Neuronal stem cell (in vitro differentiated cells): ENCODE measurements around the gene FAM81B.

Experiments
- DNase-seq: peaks from one replicate; pipeline ENCODE4 v3.0.0-alpha.2; 2013; ENCODE audit warnings: low spot score
- H2AFZ ChIP-seq: one replicate; pipeline ENCODE4 v1.6.1; 2013; ENCODE audit warnings: mild to moderate bottlenecking, low read length, inconsistent platforms
- H2AK5ac ChIP-seq: 2 replicates; pipeline ENCODE4 v1.6.1; 2013; ENCODE audit warnings: low read depth, mild to moderate bottlenecking, inconsistent platforms, low read length, moderate library complexity, mixed read lengths
- H2BK120ac ChIP-seq: 2 replicates; pipeline ENCODE4 v1.6.1; 2013; ENCODE audit warnings: low read depth, mild to moderate bottlenecking, inconsistent platforms, low read length, moderate library complexity, mixed read lengths
- H2BK12ac ChIP-seq: one replicate; pipeline ENCODE4 v1.6.1; 2013; ENCODE audit warnings: low read length, inconsistent platforms
- H2BK15ac ChIP-seq: 2 replicates; pipeline ENCODE4 v1.6.1; 2013; ENCODE audit warnings: mild to moderate bottlenecking, low read length, inconsistent platforms, mixed read lengths
- H2BK5ac ChIP-seq: one replicate; pipeline ENCODE4 v1.6.1; 2013; ENCODE audit warnings: inconsistent platforms, mild to moderate bottlenecking, low read length, moderate library complexity
- H3K14ac ChIP-seq: one replicate; pipeline ENCODE4 v1.6.1; 2013; ENCODE audit warnings: low read length, inconsistent platforms
- H3K18ac ChIP-seq: 2 replicates; pipeline ENCODE4 v1.6.1; 2013; ENCODE audit warnings: low read length, inconsistent platforms
- H3K23ac ChIP-seq: 2 replicates; pipeline ENCODE4 v1.6.1; 2013; ENCODE audit warnings: low read depth, mild to moderate bottlenecking, mixed read lengths, low read length, inconsistent platforms; ENCODE audit not compliant: poor library complexity
- H3K27ac ChIP-seq: replicated peaks from 3 replicates; pipeline ENCODE4 v1.5.1; 2013; ENCODE audit warnings: low read length, inconsistent platforms
- H3K27me3 ChIP-seq, 3 experiments: 2 replicates each; pipeline ENCODE4 v1.6.1; 2013; ENCODE audit warnings: low read length in 3 of 3, mild to moderate bottlenecking in 2 of 3, inconsistent platforms in 1 of 3, low read depth in 1 of 3, mixed read lengths in 1 of 3, moderate library complexity in 1 of 3; ENCODE audit not compliant: control insufficient read depth in 3 of 3, insufficient read depth in 3 of 3
- H3K36me3 ChIP-seq, 2 donors: replicated peaks in 1 of 2; 2 replicates each; pipeline ENCODE4 v1.6.1; 2013; ENCODE audit warnings: low read length in 2 of 2; ENCODE audit not compliant: control insufficient read depth in 2 of 2, insufficient read depth in 2 of 2
- H3K4ac ChIP-seq: 2 replicates; pipeline ENCODE4 v1.6.1; 2013; ENCODE audit warnings: inconsistent platforms, mild to moderate bottlenecking, low read length, moderate library complexity
- H3K4me1 ChIP-seq, 2 donors: 1 replicate in 1 of 2; 2 replicates in 1 of 2; pipeline ENCODE4 v1.6.1; 2013; ENCODE audit warnings: low read length in 2 of 2, low read depth in 1 of 2; ENCODE audit not compliant: control insufficient read depth in 2 of 2, insufficient read depth in 1 of 2
- H3K4me2 ChIP-seq: one replicate; pipeline ENCODE4 v1.6.1; 2013; ENCODE audit warnings: mild to moderate bottlenecking, low read length, inconsistent platforms; ENCODE audit not compliant: insufficient read depth, poor library complexity, severe bottlenecking
- H3K4me3 ChIP-seq, 2 donors: 2 replicates each; pipeline ENCODE4 v1.5.1; 2013; ENCODE audit warnings: low read length in 2 of 2, mild to moderate bottlenecking in 2 of 2, inconsistent platforms in 1 of 2, moderate library complexity in 1 of 2
- H3K79me1 ChIP-seq: one replicate; pipeline ENCODE4 v1.6.1; 2013; ENCODE audit warnings: low read depth, mild to moderate bottlenecking, inconsistent platforms, low read length, moderate library complexity
- H3K9ac ChIP-seq: one replicate; pipeline ENCODE4 v1.6.1; 2013; ENCODE audit warnings: mild to moderate bottlenecking, low read depth, low read length, inconsistent platforms; ENCODE audit not compliant: poor library complexity
- H3K9me3 ChIP-seq, 2 donors: replicated peaks in 1 of 2; 2 replicates each; pipeline versions ENCODE3 to v1.6.1; 2013; ENCODE audit warnings: low read length in 2 of 2, mild to moderate bottlenecking in 2 of 2, inconsistent platforms in 1 of 2, low read depth in 1 of 2, mixed read lengths in 1 of 2, moderate library complexity in 1 of 2; ENCODE audit not compliant: control insufficient read depth in 2 of 2, insufficient read depth in 1 of 2
- H4K8ac ChIP-seq: one replicate; pipeline ENCODE4 v1.6.1; 2013; ENCODE audit warnings: low read depth, mild to moderate bottlenecking, inconsistent platforms, low read length, moderate library complexity
- H4K91ac ChIP-seq: one replicate; pipeline ENCODE4 v1.6.1; 2013; ENCODE audit warnings: low read length, low read depth, mild to moderate bottlenecking, inconsistent platforms; ENCODE audit not compliant: poor library complexity
- WGBS, 2 donors: extraction: QIAGEN DNeasy Blood & Tissue Kit; methylation state at CpG; one replicate each; pipeline ENCODE4 v1.1.7; 2013; ENCODE audit warnings: missing lambda C conversion rate in 2 of 2, mixed read lengths in 1 of 2; ENCODE audit not compliant: insufficient read length in 2 of 2, insufficient replicate concordance in 1 of 2; ENCODE audit errors: extremely low coverage in 2 of 2; 5-methylcytosine and 5-hydroxymethylcytosine counted together

FAM81B gene

GRCh38 chr5:95422838-95423237 is 31.7 kb downstream of the FAM81B start:
- no peak overlapping the region for H2BK120ac ChIP-seq
- H3K4me2 ChIP-seq: no peak overlapping the region
- H4K8ac ChIP-seq: no peak overlapping the region
- H2BK12ac ChIP-seq: no peak overlapping the region
- WGBS, 2 donors: no CpG with 5 or more reads among the region's 3 CpGs
- no peaks in the 10 kb centered on the region for H3K36me3 ChIP-seq
- no peak for DNase-seq
- H3K18ac ChIP-seq: no peak overlapping the region
- H3K4me1 ChIP-seq: peaks cover 0 to 5% of the 10 kb centered on the region in 2 donors
- no peak overlapping the region for H3K23ac ChIP-seq
- H3K14ac ChIP-seq: no peak overlapping the region
- H2BK15ac ChIP-seq: no peak overlapping the region
- H3K27me3 ChIP-seq: no peaks in the 10 kb centered on the region
- no peaks in the 10 kb centered on the region for H3K79me1 ChIP-seq
- no peak overlapping the region for H3K4me3 ChIP-seq
- no peaks in the 10 kb centered on the region for H3K9me3 ChIP-seq
- H3K27ac ChIP-seq: no peak overlapping the region
- no peak overlapping the region for H2AK5ac ChIP-seq
- H3K4ac ChIP-seq: no peak overlapping the region
- no peak overlapping the region for H2BK5ac ChIP-seq
- H2AFZ ChIP-seq: no peak overlapping the region
- no peak overlapping the region for H3K9ac ChIP-seq
- no peak overlapping the region for H4K91ac ChIP-seq

GRCh38 chr5:95424016-95424415 is 32.9 kb downstream of the FAM81B start:
- no CpG with 5 or more reads among the region's 4 CpGs for WGBS, 2 donors
- Histone ChIP-seq H3K9ac (no peak overlapping the region), H2AFZ (no peak overlapping the region), H2AK5ac (no peak overlapping the region), H2BK12ac (no peak overlapping the region), H2BK15ac (no peak overlapping the region), H3K23ac (no peak overlapping the region), H4K8ac (no peak overlapping the region), H3K4ac (no peak overlapping the region), H3K4me1 (peaks cover 0 to 5% of the 10 kb centered on the region in 2 donors), H3K27ac (no peak overlapping the region), H3K79me1 (no peaks in the 10 kb centered on the region), H4K91ac (no peak overlapping the region), H3K27me3 (no peaks in the 10 kb centered on the region), H3K18ac (no peak overlapping the region), H3K4me3 (no peak overlapping the region), H3K36me3 (no peaks in the 10 kb centered on the region), H3K14ac (no peak overlapping the region), H2BK120ac (no peak overlapping the region), H3K9me3 (no peaks in the 10 kb centered on the region), H3K4me2 (no peak overlapping the region), H2BK5ac (no peak overlapping the region)
- DNase-seq: no peak

GRCh38 chr5:95424526-95424925 is 33.4 kb downstream of the FAM81B start:
- Histone ChIP-seq H2AFZ (no peak overlapping the region), H3K27me3 (no peaks in the 10 kb centered on the region), H3K14ac (no peak overlapping the region), H3K4me1 (peaks cover 0 to 5% of the 10 kb centered on the region in 2 donors), H2BK15ac (no peak overlapping the region), H2BK12ac (no peak overlapping the region), H3K9me3 (no peaks in the 10 kb centered on the region), H3K4me3 (no peak overlapping the region), H2BK5ac (no peak overlapping the region), H2AK5ac (no peak overlapping the region), H3K4ac (no peak overlapping the region), H2BK120ac (no peak overlapping the region), H3K18ac (no peak overlapping the region), H3K9ac (no peak overlapping the region), H3K4me2 (no peak overlapping the region), H3K23ac (no peak overlapping the region), H3K36me3 (no peaks in the 10 kb centered on the region), H4K91ac (no peak overlapping the region), H3K79me1 (no peaks in the 10 kb centered on the region), H3K27ac (no peak overlapping the region), H4K8ac (no peak overlapping the region)
- no CpG with 5 or more reads among the region's 1 CpG for whole genome bisulfite sequencing, 2 donors
- no peak for DNase-seq

- H3K4me2 ChIP-seq: no peak overlapping the region
- H3K4ac ChIP-seq: no peak overlapping the region
- no peak overlapping the region for H4K91ac ChIP-seq
- no peaks in the 10 kb centered on the region for H3K27me3 ChIP-seq
- H3K4me1 ChIP-seq: peaks cover 0 to 5% of the 10 kb centered on the region in 2 donors
- WGBS, 2 donors: no CpG with 5 or more reads among the region's 5 CpGs
- no peak overlapping the region for H2BK120ac ChIP-seq
- H2AFZ ChIP-seq: no peak overlapping the region
- no peak overlapping the region for H3K18ac ChIP-seq
- no peak overlapping the region for H3K4me3 ChIP-seq
- no peak for DNase-seq
- H2AK5ac ChIP-seq: no peak overlapping the region
- no peak overlapping the region for H3K9ac ChIP-seq
- H3K27ac ChIP-seq: no peak overlapping the region
- H3K79me1 ChIP-seq: no peaks in the 10 kb centered on the region
- no peak overlapping the region for H2BK15ac ChIP-seq
- no peak overlapping the region for H3K14ac ChIP-seq
- no peak overlapping the region for H2BK12ac ChIP-seq
- no peaks in the 10 kb centered on the region for H3K36me3 ChIP-seq
- no peak overlapping the region for H3K23ac ChIP-seq
- H3K9me3 ChIP-seq: no peaks in the 10 kb centered on the region
- H4K8ac ChIP-seq: no peak overlapping the region
- H2BK5ac ChIP-seq: no peak overlapping the region
Observed at GRCh38 chr5:95426227-95426626, 35.1 kb downstream of the FAM81B start.
